H1 (cell line): ENCODE results near the gene RHOC. TPM values are rescaled to one million over a fixed set of nuclear protein-coding genes. Genes with fewer than 3 reads are reported as not detected.
A peak's percentile ranks its signal among the peaks of the same experiment; 100 is the strongest.

Experiments
- CTCF ChIA-PET: fragments of 300-600 bp; sonication (Branson Sonifier 250); formaldehyde crosslinking; loops from one replicate; lab custom pipeline; 2021; ENCODE audit not compliant: partially characterized antibody; lab: Charles Lee
- POLR2A ChIA-PET: fragments of 300-600 bp; sonication (Branson Sonifier 250); formaldehyde crosslinking; loops from one replicate; lab custom pipeline; 2021; ENCODE audit warnings: inconsistent platforms; ENCODE audit not compliant: partially characterized antibody; lab: Charles Lee
- DNase-seq, 2 experiments: peaks; one replicate each; pipeline versions ENCODE4 v3.0.0 to v3.0.0-alpha.2; 2010 to 2022; ENCODE audit warnings: low spot score in 2 of 2, low read depth in 1 of 2, mixed read lengths in 1 of 2
- FAIRE-seq: peaks from 2 replicates; lab custom pipeline; 2011; peaks lifted over from hg19 to GRCh38; lab: Jason Lieb, UNC
- H2AFZ ChIP-seq: 2 replicates; pipeline ENCODE4 v1.8.1; 2012; ENCODE audit warnings: low read length, inconsistent platforms
- H2AK5ac ChIP-seq: 2 replicates; pipeline ENCODE4 v1.6.1; 2013; ENCODE audit warnings: low read depth, low read length
- H2BK120ac ChIP-seq: replicated peaks from 2 replicates; pipeline ENCODE3; 2013; ENCODE audit warnings: low read depth, low read length, inconsistent platforms
- H2BK12ac ChIP-seq: 2 replicates; pipeline ENCODE4 v1.6.1; 2013; ENCODE audit warnings: low read depth, low read length
- H2BK15ac ChIP-seq: 2 replicates; pipeline ENCODE4 v1.6.1; 2013; ENCODE audit warnings: low read length
- H2BK20ac ChIP-seq: 2 replicates; pipeline ENCODE4 v1.6.1; 2013; ENCODE audit warnings: low read length
- H2BK5ac ChIP-seq: 2 replicates; pipeline ENCODE4 v1.6.1; 2013; ENCODE audit warnings: low read depth, low read length
- H3K14ac ChIP-seq: 2 replicates; pipeline ENCODE4 v1.6.1; 2013; ENCODE audit warnings: inconsistent platforms; ENCODE audit not compliant: insufficient read length
- H3K18ac ChIP-seq: 2 replicates; pipeline ENCODE4 v1.6.1; 2013; ENCODE audit warnings: low read length; ENCODE audit errors: extremely low read depth
- H3K23ac ChIP-seq: 2 replicates; pipeline ENCODE4 v1.6.1; 2013; ENCODE audit warnings: inconsistent platforms; ENCODE audit not compliant: insufficient read length
- H3K23me2 ChIP-seq: 2 replicates; pipeline ENCODE4 v1.6.1; 2013; ENCODE audit warnings: low read depth, low read length
- H3K27ac ChIP-seq: 2 replicates; pipeline ENCODE4 v1.6.1; 2011; ENCODE audit warnings: low read depth, low read length, inconsistent platforms
- H3K27me3 ChIP-seq, 4 experiments: replicated peaks in 1 of 4; 1 replicate in 1 of 4; 2 replicates in 3 of 4; pipeline versions ENCODE4 v1.6.1 to v1.8.1; 2011 to 2013; ENCODE audit warnings: low read length in 3 of 4, mild to moderate bottlenecking in 3 of 4, inconsistent platforms in 2 of 4, mixed read lengths in 2 of 4, moderate library complexity in 1 of 4; ENCODE audit not compliant: control insufficient read depth in 3 of 4, insufficient read depth in 3 of 4; ENCODE audit errors: extremely low read depth in 1 of 4
- H3K36me3 ChIP-seq, 4 experiments: 2 replicates each; pipeline versions ENCODE4 v1.6.1 to v1.8.1; 2011 to 2013; ENCODE audit warnings: mild to moderate bottlenecking in 4 of 4, low read length in 3 of 4, moderate library complexity in 2 of 4, control low read depth in 1 of 4, inconsistent platforms in 1 of 4; ENCODE audit not compliant: insufficient read depth in 4 of 4, control insufficient read depth in 2 of 4
- H3K4ac ChIP-seq: replicated peaks from 2 replicates; pipeline ENCODE3; 2013; ENCODE audit warnings: low read length, low read depth, mixed read lengths, inconsistent platforms; ENCODE audit not compliant: insufficient read length
- H3K4me1 ChIP-seq, 4 experiments: replicated peaks in 1 of 4; 1 replicate in 1 of 4; 2 replicates in 3 of 4; pipeline versions ENCODE4 v1.6.1 to v1.8.1; 2011 to 2013; ENCODE audit warnings: low read length in 3 of 4, inconsistent platforms in 2 of 4, mixed read lengths in 1 of 4; ENCODE audit not compliant: insufficient read depth in 4 of 4, control insufficient read depth in 3 of 4
- H3K4me2 ChIP-seq, 2 experiments: 2 replicates each; pipeline versions ENCODE4 v1.6.1 to v1.8.1; 2011 to 2013; ENCODE audit warnings: low read depth in 2 of 2, low read length in 2 of 2, control low read depth in 1 of 2, inconsistent platforms in 1 of 2, mild to moderate bottlenecking in 1 of 2; ENCODE audit not compliant: insufficient read depth in 1 of 2
- H3K4me3 ChIP-seq, 4 experiments: fragments of 200-600, 300-600 bp in 1 of 4; sonication (generic), shearing (Covaris generic), sonication (Bioruptor Twin) in 1 of 4; 2 replicates each; pipeline versions ENCODE4 v1.5.1 to v1.8.1; 2011 to 2016; ENCODE audit warnings: low read length in 4 of 4, low read depth in 3 of 4, control low read depth in 2 of 4, inconsistent platforms in 2 of 4, mild to moderate bottlenecking in 2 of 4, mixed read lengths in 1 of 4, moderate library complexity in 1 of 4; ENCODE audit not compliant: insufficient read depth in 2 of 4; ENCODE audit errors: extremely low read depth in 1 of 4
- H3K56ac ChIP-seq: replicated peaks from 2 replicates; pipeline ENCODE3; 2013; ENCODE audit warnings: low read depth, mild to moderate bottlenecking, mixed read lengths, low read length, inconsistent platforms; ENCODE audit not compliant: insufficient read length
- H3K79me1 ChIP-seq: 2 replicates; pipeline ENCODE4 v1.6.1; 2013; ENCODE audit warnings: low read depth, low read length, control low read depth
- H3K79me2 ChIP-seq, 2 experiments: 2 replicates each; pipeline versions ENCODE4 v1.6.1 to v1.8.1; 2012 to 2013; ENCODE audit warnings: low read length in 2 of 2, mild to moderate bottlenecking in 2 of 2, inconsistent platforms in 1 of 2; ENCODE audit not compliant: insufficient read depth in 2 of 2, control insufficient read depth in 1 of 2
- H3K9ac ChIP-seq, 4 experiments: replicated peaks in 1 of 4; 1 replicate in 1 of 4; 2 replicates in 3 of 4; pipeline versions ENCODE4 v1.6.1 to v1.8.1; 2011 to 2013; ENCODE audit warnings: low read depth in 3 of 4, low read length in 3 of 4, control low read depth in 2 of 4, mild to moderate bottlenecking in 2 of 4, moderate library complexity in 2 of 4, inconsistent platforms in 1 of 4; ENCODE audit errors: extremely low read depth in 1 of 4
- H3K9me3 ChIP-seq, 2 experiments: 2 replicates each; pipeline versions ENCODE4 v1.6.1 to v1.8.1; 2012 to 2013; ENCODE audit warnings: mild to moderate bottlenecking in 2 of 2, moderate library complexity in 2 of 2, control low read depth in 1 of 2, inconsistent platforms in 1 of 2, low read depth in 1 of 2, low read length in 1 of 2, mixed read lengths in 1 of 2; ENCODE audit not compliant: insufficient read depth in 2 of 2
- H4K20me1 ChIP-seq, 2 experiments: replicated peaks in 1 of 2; 2 replicates each; pipeline versions ENCODE3 to v1.8.1; 2011 to 2013; ENCODE audit warnings: inconsistent platforms in 2 of 2, low read length in 2 of 2, mild to moderate bottlenecking in 1 of 2; ENCODE audit not compliant: insufficient read depth in 2 of 2, control insufficient read depth in 1 of 2
- H4K5ac ChIP-seq: 2 replicates; pipeline ENCODE4 v1.6.1; 2013; ENCODE audit warnings: low read length, low read depth, mixed read lengths, inconsistent platforms; ENCODE audit not compliant: insufficient read length
- H4K8ac ChIP-seq: 2 replicates; pipeline ENCODE4 v1.8.0; 2013; ENCODE audit warnings: mild to moderate bottlenecking, moderate library complexity, low read length, inconsistent platforms; ENCODE audit not compliant: insufficient read depth; ENCODE audit errors: extremely low read depth
- H4K91ac ChIP-seq: replicated peaks from 2 replicates; pipeline ENCODE3; 2013; ENCODE audit warnings: low read length, mixed read lengths, inconsistent platforms; ENCODE audit not compliant: insufficient read length
- BACH1 ChIP-seq: IDR thresholded peaks from 2 replicates; pipeline ENCODE4 v1.6.1; 2012; ENCODE audit warnings: low read length, improper control_type of control experiment
- CTCF ChIP-seq, 3 experiments: IDR thresholded peaks; 1 replicate in 2 of 3; 2 replicates in 1 of 3; pipeline versions ENCODE4 v1.5.1 to v1.6.1; 2011; ENCODE audit warnings: low read length in 3 of 3, mild to moderate bottlenecking in 3 of 3, inconsistent platforms in 2 of 3, low read depth in 1 of 3, moderate library complexity in 1 of 3; ENCODE audit not compliant: insufficient read depth in 1 of 3; ENCODE audit errors: control extremely low read depth in 1 of 3
- GABPA ChIP-seq: IDR thresholded peaks from 2 replicates; pipeline ENCODE4 v1.6.1; 2011; ENCODE audit warnings: mild to moderate bottlenecking, low read length, moderate library complexity, borderline replicate concordance; ENCODE audit not compliant: insufficient read depth
- PHF8 ChIP-seq: fragments of 200-600 bp; sonication (generic); conservative IDR thresholded peaks from 2 replicates; pipeline ENCODE4 v1.7.1; 2012; ENCODE audit warnings: low read depth, mild to moderate bottlenecking, inconsistent platforms, low read length, moderate library complexity
- RAD21 ChIP-seq, 2 experiments: IDR thresholded peaks in 1 of 2; conservative IDR thresholded peaks in 1 of 2; 2 replicates each; pipeline ENCODE4 v1.6.1; 2011; ENCODE audit warnings: low read depth in 2 of 2, low read length in 2 of 2, improper control_type of control experiment in 1 of 2, inconsistent platforms in 1 of 2, mild to moderate bottlenecking in 1 of 2, moderate library complexity in 1 of 2
- TBP ChIP-seq: IDR thresholded peaks from 2 replicates; pipeline ENCODE4 v1.6.1; 2011; ENCODE audit warnings: low read depth, low read length, improper control_type of control experiment
- YY1 ChIP-seq: IDR thresholded peaks from 2 replicates; pipeline ENCODE4 v1.6.1; 2011; ENCODE audit warnings: low read depth, mild to moderate bottlenecking, low read length
- WGBS, 2 experiments: shearing (Covaris generic) in 1 of 2; methylation state at CpG; one replicate each; pipeline versions ENCODE4 v1.1.6 to v1.1.7; 2013 to 2015; ENCODE audit warnings: low lambda C conversion rate in 2 of 2, mixed read lengths in 2 of 2, inconsistent platforms in 1 of 2, low coverage in 1 of 2, missing lambda C conversion rate in 1 of 2; ENCODE audit not compliant: insufficient replicate concordance in 2 of 2, insufficient coverage in 1 of 2, insufficient read length in 1 of 2; ENCODE audit errors: extremely low coverage in 1 of 2, missing lambda C conversion rate in 1 of 2; 5-methylcytosine and 5-hydroxymethylcytosine counted together
- polyA plus RNA-seq, 7 experiments: library from polyadenylated mRNA; depleted of rRNA in 3 of 7; stranded (reverse) in 5 of 7; unstranded in 2 of 7; fragments of >200 nt in 5 of 7; fragments of 200-250 nt in 2 of 7; gene quantifications; 1 replicate in 5 of 7; 2 replicates in 1 of 7; 4 replicates in 1 of 7; pipeline versions ENCODE4 v1.2.1 to v1.2.3, GENCODE V29; 2011 to 2013; ENCODE audit warnings: missing spikeins in 2 of 7, mixed read lengths in 2 of 7
- total RNA-seq: library from RNA; stranded (reverse); fragmentation: NEBNext Ultra II Directional; extraction: Animal tissue kit (Norgen Biotek cat#: 25700); gene quantifications from 2 replicates; pipeline ENCODE4 v1.2.1, GENCODE V29; 2021

RHOC gene
- total and polyA plus RNA-seq, 2 of the 8 experiments (the other 6 are each of a cell fraction or from before 2014, with no cell fraction given): 53.6 to 97.5 TPM

- 67 to 100% methylated on average over 1 to 17 of the region's 44 CpGs for WGBS, 2 experiments
- Histone ChIP-seq H3K36me3 (no peaks in the 10 kb centered on the region), H3K9ac (no peak overlapping the region), H3K4me2 (peak overlapping the region in 1 of 2 experiments; percentile 44; a peak in 1 of 4 replicates), H3K4ac (peak overlapping the region; percentile 27), H3K79me1 (no peaks in the 10 kb centered on the region), H4K8ac (no peak overlapping the region; the same call in 1 of the 2 replicates), H3K56ac (no peak overlapping the region), H3K14ac (no peak overlapping the region), H2BK120ac (no peak overlapping the region), H3K4me3 (peak overlapping the region in 2 of 4 experiments; percentile 10 to 40; a peak in 2 of 8 replicates), H3K27me3 (peaks cover 0 to 40% (median 22%) of the 10 kb centered on the region in 4 experiments; a peak in 5 of 7 replicates), H4K20me1 (peaks cover 0 to under 1% of the 10 kb centered on the region in 2 experiments), H3K27ac (no peak overlapping the region), H3K79me2 (no peaks in the 10 kb centered on the region), H2BK12ac (no peak overlapping the region), H2AFZ (no peak overlapping the region), H3K23ac (no peak overlapping the region), H2BK15ac (peak overlapping the region; percentile 95; the same call in 1 of the 2 replicates), H3K9me3 (no peaks in the 10 kb centered on the region), H3K4me1 (peaks cover 8 to 27% (median 17%) of the 10 kb centered on the region in 4 experiments), H3K23me2 (peaks cover 15% of the 10 kb centered on the region), H2BK20ac (no peak overlapping the region), H4K91ac (peak overlapping the region; percentile 79), H2AK5ac (no peak overlapping the region), H3K18ac (0 out of 2 replicates have a peak overlapping the region, but pooled peaks have one; percentile 66), H2BK5ac (no peak overlapping the region; the same call in 1 of the 2 replicates), H4K5ac (no peak overlapping the region)
- ChIA-PET POLR2A (interaction anchor here (0.7 to 1.5 kb wide), 8 partner anchors 11 to 323 kb away, joined by 3 to 10 read pairs (median 3); no protein-coding TSS in a partner anchor), CTCF (interaction anchor here (0.5 to 14.2 kb wide), 34 partner anchors 8 to 1229 kb away, joined by 3 to 547 read pairs (median 4); partner anchors contain the start of gene LRIG2)
- DNase-seq (peak in 1 of 2 experiments; percentile 89), FAIRE-seq (no peak)
- peak in 2 of 3 experiments; percentile 86 to 94; a peak in 3 of 4 replicates for TF ChIP-seq CTCF (IDR thresholded peaks at IDR 0.05; ENCODE audit: control extremely low read depth in 1 of 3, insufficient read depth in 1 of 3, low read depth in 1 of 3, low read length in 3 of 3)
- TF ChIP-seq GABPA: peak; percentile 23; the same call in 1 of the 2 replicates
- TF ChIP-seq YY1: peak; percentile 50; the same call in 1 of the 2 replicates
- peak; percentile 37; the same call in 1 of the 2 replicates for TF ChIP-seq BACH1
- TF ChIP-seq PHF8: no peak
- TF ChIP-seq RAD21 (IDR thresholded peaks at IDR 0.05 in 1 of 2, conservative IDR thresholded peaks at IDR 0.05 in 1 of 2; ENCODE audit: low read depth in 2 of 2, low read length in 2 of 2): peak; percentile 78 to 89
- peak; percentile 26; the same call in 1 of the 2 replicates for TF ChIP-seq TBP
Measured at GRCh38 chr1:112718691-112719418, 11.9 kb upstream of the RHOC start.
